ENCODE data around the gene FAT2. TPM values are rescaled to one million over a fixed set of nuclear protein-coding genes. Genes with fewer than 3 reads are reported as not detected.

FAT2 gene
- total RNA-seq, 4 donors from 2014 or later: 86.5 to 117 (median 99.0) TPM

GRCh38 chr5:151615431-151615830, 24.3 kb upstream of the FAT2 start:
- 33 to 60% methylated on average over 4 of the region's 4 CpGs for WGBS, 2 donors
- no peaks in the 10 kb centered on the region for H3K36me3 ChIP-seq
- H3K9me3 ChIP-seq: no peaks in the 10 kb centered on the region
- H3K4me1 ChIP-seq: peaks cover 27 to 77% (median 39%) of the 10 kb centered on the region in 3 donors
- TF ChIP-seq CTCF (IDR thresholded peaks at IDR 0.05): no peak
- TF ChIP-seq POLR2A (IDR thresholded peaks at IDR 0.05): no peak
- no peak overlapping the region for H3K4me3 ChIP-seq
- peak overlapping the region; percentile 76 to 88 (median 82) for H3K27ac ChIP-seq
- H3K27me3 ChIP-seq: peaks cover 0 to 4% (median 0%) of the 10 kb centered on the region in 4 donors
- no peak for DNase-seq
- intact Hi-C loops (cut with DNase I): no loop called here

GRCh38 chr5:151614565-151614964, 23.4 kb upstream of the FAT2 start:
- Histone ChIP-seq H3K4me1 (peaks cover 20 to 69% (median 34%) of the 10 kb centered on the region in 3 donors), H3K36me3 (no peaks in the 10 kb centered on the region), H3K4me3 (no peak overlapping the region), H3K27me3 (no peaks in the 10 kb centered on the region), H3K9me3 (no peaks in the 10 kb centered on the region), H3K27ac (peak overlapping the region; percentile 67 to 88 (median 82))
- 52 to 61% methylated on average over 7 of the region's 7 CpGs for WGBS, 2 donors
- intact Hi-C loops (cut with DNase I): no loop called here
- TF ChIP-seq POLR2A (IDR thresholded peaks at IDR 0.05) (no peak), CTCF (IDR thresholded peaks at IDR 0.05) (no peak)
- no peak for DNase-seq

DNA sequence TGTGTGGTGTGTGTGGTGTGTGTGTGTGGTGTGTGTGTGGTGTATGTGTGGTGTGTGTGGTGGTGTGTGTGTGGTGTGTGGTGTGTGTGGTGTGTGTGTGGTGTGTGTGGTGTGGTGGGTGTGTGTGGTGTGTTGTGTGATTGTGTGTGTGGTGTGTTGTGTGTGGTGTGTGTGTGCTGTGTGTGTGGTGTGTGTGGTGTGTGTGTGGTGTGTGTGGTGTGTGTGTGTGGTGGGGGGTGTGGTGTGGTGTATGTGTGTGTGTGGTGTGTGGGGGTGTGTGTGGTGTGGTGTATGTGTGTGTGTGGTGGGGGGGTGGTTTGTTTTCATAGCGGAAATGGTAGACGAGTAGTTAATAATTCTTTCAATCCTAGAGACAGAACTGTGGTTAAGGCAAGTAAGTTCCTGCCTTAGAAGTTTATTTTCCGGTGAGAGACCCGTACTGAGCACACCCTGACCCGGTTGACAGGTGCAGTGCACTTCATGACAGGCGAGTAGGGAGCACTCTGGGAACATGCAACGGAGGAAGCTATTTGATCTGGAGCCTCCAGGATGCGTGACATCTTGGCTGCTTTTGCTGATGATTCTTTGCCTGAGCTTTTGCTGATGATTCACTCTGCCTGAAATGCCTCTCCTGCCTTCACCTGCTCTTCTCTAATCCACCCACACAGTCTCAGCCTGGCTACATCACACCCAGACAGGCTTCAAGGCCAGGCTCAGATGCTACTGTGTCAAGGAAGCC, 21.7 kb upstream of the FAT2 start:
- peaks cover 11 to 52% (median 20%) of the 10 kb centered on the region in 3 donors for H3K4me1 ChIP-seq
- no peak for DNase-seq
- no peaks in the 10 kb centered on the region for H3K36me3 ChIP-seq
- intact Hi-C loops (cut with DNase I): no loop called here
- H3K27me3 ChIP-seq: no peaks in the 10 kb centered on the region
- TF ChIP-seq CTCF (IDR thresholded peaks at IDR 0.05): no peak
- no peak for TF ChIP-seq POLR2A (IDR thresholded peaks at IDR 0.05)
- H3K27ac ChIP-seq: peak overlapping the region; percentile 65 to 88 (median 82)
- H3K4me3 ChIP-seq: no peak overlapping the region
- no peaks in the 10 kb centered on the region for H3K9me3 ChIP-seq
- WGBS, 2 donors: 20 to 27% methylated on average over 7 to 8 of the region's 8 CpGs

DNA sequence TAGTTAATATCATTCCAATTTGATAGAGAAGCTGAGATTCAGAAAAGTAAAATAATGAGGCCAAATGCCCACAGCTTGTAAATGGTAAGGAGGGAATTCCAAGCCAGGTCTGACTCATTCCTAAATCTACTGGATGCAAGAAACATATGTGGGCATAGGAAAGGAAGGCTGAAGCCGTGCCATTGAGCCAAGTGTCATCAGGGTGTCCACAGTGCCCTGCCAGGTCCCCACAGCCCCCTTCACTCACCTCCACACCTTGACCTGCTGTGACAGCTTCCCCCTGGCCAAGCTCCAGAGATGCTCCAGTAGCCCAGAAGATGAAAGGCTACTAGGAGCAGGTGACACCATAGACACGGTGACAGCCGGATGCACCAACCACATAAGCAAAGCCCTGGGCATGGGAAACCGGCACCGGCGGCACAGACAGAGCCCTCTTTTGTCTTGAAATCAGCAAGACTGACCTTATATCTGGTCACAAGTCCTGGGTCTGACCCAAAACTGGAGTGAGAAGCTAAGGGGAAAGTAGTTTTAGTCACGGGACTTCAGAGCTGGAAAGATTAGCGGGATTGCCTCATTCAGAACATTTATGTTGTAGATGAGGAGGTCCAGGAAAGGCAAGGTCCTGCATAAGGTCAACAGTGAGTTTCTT, 20.1 kb upstream of the FAT2 start:
- no peaks in the 10 kb centered on the region for H3K27me3 ChIP-seq
- 83 to 91% methylated on average over 8 of the region's 8 CpGs for WGBS, 2 donors

More for the DNA sequence above, 20.1 kb upstream of the FAT2 start:
- intact Hi-C loops (cut with DNase I): no loop called here
- H3K9me3 ChIP-seq: no peaks in the 10 kb centered on the region
- DNase-seq: no peak
- H3K4me1 ChIP-seq: peaks cover 11 to 36% (median 14%) of the 10 kb centered on the region in 3 donors
- TF ChIP-seq CTCF (IDR thresholded peaks at IDR 0.05) (no peak), POLR2A (IDR thresholded peaks at IDR 0.05) (no peak)
- no peaks in the 10 kb centered on the region for H3K36me3 ChIP-seq
- H3K4me3 ChIP-seq: no peak overlapping the region
- no peak overlapping the region for H3K27ac ChIP-seq

All from esophagus squamous epithelium (tissue), 5 donors.